Activated T-cell treated with anti-CD3 and anti-CD28 coated beads, Interleukin-2, amount 50 U/mL, for 72 hours (primary cell): ENCODE results near the gene NPS. TPM values are rescaled to one million over a fixed set of nuclear protein-coding genes. Genes with fewer than 3 reads are reported as not detected.

Experiments used
- ATAC-seq, 2 donors: fragments of 150-1000 bp; cut with Tn5 transposase; replicated peaks in 1 of 2; 2 replicates each; pipeline ENCODE4 v1.10.0; 2021; ENCODE audit warnings: moderate library complexity in 2 of 2, mild to moderate bottlenecking in 1 of 2
- DNase-seq, 2 donors: peaks; one replicate each; pipeline ENCODE4 v3.0.0; 2021 to 2022; ENCODE audit warnings: mixed read lengths in 1 of 2
- H3K27ac Mint-ChIP-seq: one replicate; pipeline ENCODE4 v1.8.0; 2022; ENCODE audit warnings: mild to moderate bottlenecking, moderate library complexity, mixed read lengths
- H3K27me3 Mint-ChIP-seq: one replicate; pipeline ENCODE4 v1.8.0; 2022; ENCODE audit warnings: low read depth, mixed read lengths
- H3K36me3 Mint-ChIP-seq, 2 donors: one replicate each; pipeline ENCODE4 v1.8.0; 2022; ENCODE audit warnings: mixed read lengths in 2 of 2, mild to moderate bottlenecking in 1 of 2; ENCODE audit not compliant: insufficient read depth in 2 of 2
- H3K4me1 Mint-ChIP-seq: one replicate; pipeline ENCODE4 v1.8.0; 2022; ENCODE audit warnings: low read depth, mixed read lengths
- H3K4me3 Mint-ChIP-seq, 2 donors: one replicate each; pipeline ENCODE4 v1.8.0; 2022; ENCODE audit warnings: mild to moderate bottlenecking in 2 of 2, mixed read lengths in 2 of 2, moderate library complexity in 2 of 2
- H3K9me3 Mint-ChIP-seq, 2 donors: one replicate each; pipeline ENCODE4 v1.8.0; 2022; ENCODE audit warnings: mixed read lengths in 2 of 2
- total RNA-seq, 2 donors: library from RNA; stranded (reverse); gene quantifications; one replicate each; pipeline ENCODE4 v1.2.3, GENCODE V29; 2022

NPS gene, protein sequence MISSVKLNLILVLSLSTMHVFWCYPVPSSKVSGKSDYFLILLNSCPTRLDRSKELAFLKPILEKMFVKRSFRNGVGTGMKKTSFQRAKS
- not detected for total RNA-seq

DNA sequence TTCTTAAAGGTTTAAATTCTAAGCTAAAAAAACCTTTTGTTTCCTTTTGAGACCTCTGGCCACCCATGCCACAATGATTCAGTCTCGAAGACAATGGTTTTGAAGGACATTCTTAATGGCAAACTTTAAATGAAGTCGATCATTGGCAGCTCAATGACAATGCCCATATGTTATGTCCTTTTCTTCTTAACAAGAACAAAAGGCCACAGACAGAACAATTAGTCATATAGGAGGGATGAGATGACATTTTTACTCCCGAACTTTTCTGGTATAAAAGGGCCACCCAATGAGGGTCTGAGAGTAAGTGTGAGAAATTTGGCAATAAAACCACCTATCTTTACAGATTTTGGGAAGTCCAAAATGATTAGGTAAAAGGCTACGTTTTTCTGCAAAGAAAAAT is at the start of gene NPS:
NPS (plus strand) TSS at position 301 of the 400 bp plus-strand sequence; CDS start at position 361, 60 bp downstream.
- Mint-ChIP-seq H3K4me1 (no peaks in the 10 kb centered on the region), H3K36me3 (peaks cover 0 to 1% of the 10 kb centered on the region in 2 donors), H3K4me3 (no peak within 1 kb of the TSS), H3K9me3 (peaks cover 6 to 7% of the 10 kb centered on the region in 2 donors), H3K27me3 (no peaks in the 10 kb centered on the region), H3K27ac (no peak within 1 kb of the TSS)
- DNase-seq, result no peak
- ATAC-seq, result no peak

- no peaks in the 10 kb centered on the region for H3K9me3 Mint-ChIP-seq
- DNase-seq, result no peak
- H3K4me3 Mint-ChIP-seq, result no peak overlapping the region
- no peak overlapping the region for H3K27ac Mint-ChIP-seq
- ATAC-seq, result no peak
- no peaks in the 10 kb centered on the region for H3K4me1 Mint-ChIP-seq
- H3K36me3 Mint-ChIP-seq, result no peaks in the 10 kb centered on the region
- no peaks in the 10 kb centered on the region for H3K27me3 Mint-ChIP-seq
Observed at GRCh38 chr10:127500127-127500526, 49.0 kb upstream of the NPS start.

DNA sequence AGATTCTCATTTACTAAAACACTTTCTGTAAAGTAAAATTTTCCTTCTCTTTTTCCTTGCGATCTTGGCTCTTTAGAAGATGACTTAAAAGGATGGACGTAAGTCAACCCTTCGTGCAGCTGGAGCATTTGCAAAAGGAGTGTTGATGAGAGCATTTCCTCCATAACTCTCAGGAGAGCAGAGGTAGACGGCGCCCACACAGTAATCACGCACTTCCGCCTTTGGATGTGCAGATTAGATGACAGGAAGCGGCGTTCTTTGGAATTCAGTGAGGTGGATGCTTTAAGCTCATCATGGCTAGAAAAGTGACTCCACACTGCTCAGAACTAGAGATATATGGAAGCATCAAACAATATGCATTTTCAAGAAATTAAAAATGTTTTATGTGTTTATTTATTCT is 43.0 kb upstream of the NPS start:
- H3K36me3 Mint-ChIP-seq, result no peaks in the 10 kb centered on the region

GRCh38 chr10:127522298-127522697 is 26.8 kb upstream of the NPS start:
- ATAC-seq (no peak), DNase-seq (no peak)
- no peak overlapping the region for H3K27ac Mint-ChIP-seq
- no peaks in the 10 kb centered on the region for H3K9me3 Mint-ChIP-seq
- no peaks in the 10 kb centered on the region for H3K4me1 Mint-ChIP-seq
- no peaks in the 10 kb centered on the region for H3K36me3 Mint-ChIP-seq
- no peaks in the 10 kb centered on the region for H3K27me3 Mint-ChIP-seq
- no peak overlapping the region for H3K4me3 Mint-ChIP-seq

More for the DNA sequence above, 43.0 kb upstream of the NPS start:
- H3K4me1 Mint-ChIP-seq, result no peaks in the 10 kb centered on the region
- no peak for DNase-seq
- no peak for ATAC-seq
- H3K9me3 Mint-ChIP-seq, result no peaks in the 10 kb centered on the region
- H3K27me3 Mint-ChIP-seq, result peaks cover 17% of the 10 kb centered on the region
- H3K4me3 Mint-ChIP-seq, result no peak overlapping the region
- no peak overlapping the region for H3K27ac Mint-ChIP-seq

- no peak for DNase-seq
- Mint-ChIP-seq H3K27me3 (no peaks in the 10 kb centered on the region), H3K36me3 (no peaks in the 10 kb centered on the region), H3K9me3 (no peaks in the 10 kb centered on the region), H3K4me3 (no peak overlapping the region), H3K4me1 (no peaks in the 10 kb centered on the region), H3K27ac (no peak overlapping the region)
- ATAC-seq, result no peak
Observed at GRCh38 chr10:127523476-127523875, 25.6 kb upstream of the NPS start.

DNA sequence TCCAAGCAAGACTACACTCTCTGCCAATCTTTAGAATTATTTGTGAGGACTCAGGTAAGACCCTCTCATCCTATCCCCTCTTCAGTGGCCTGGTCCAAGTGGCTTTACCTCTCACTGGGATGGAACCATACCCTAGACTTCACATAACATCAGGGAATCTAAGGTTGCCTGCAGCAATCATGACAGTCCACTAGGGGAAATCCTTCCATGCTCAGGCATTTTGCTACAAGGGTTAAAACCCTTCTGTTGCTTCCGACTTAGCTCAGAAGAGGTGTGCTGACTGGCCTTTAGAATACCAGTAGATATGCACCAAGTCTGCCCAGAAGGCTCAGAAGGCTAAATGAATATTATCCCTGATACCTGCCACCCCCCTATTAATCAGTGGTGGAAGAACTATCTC is 24.9 kb upstream of the NPS start:
- no peak for ATAC-seq
- H3K4me1 Mint-ChIP-seq, result no peaks in the 10 kb centered on the region

GRCh38 chr10:127524908-127525665 is 24.0 kb upstream of the NPS start:
- Mint-ChIP-seq H3K27ac (no peak overlapping the region), H3K4me3 (no peak overlapping the region), H3K4me1 (no peaks in the 10 kb centered on the region), H3K27me3 (no peaks in the 10 kb centered on the region), H3K9me3 (no peaks in the 10 kb centered on the region), H3K36me3 (no peaks in the 10 kb centered on the region)
- ATAC-seq (no peak), DNase-seq (no peak)

More for the DNA sequence above, 24.9 kb upstream of the NPS start:
- Mint-ChIP-seq H3K27ac (no peak overlapping the region), H3K27me3 (no peaks in the 10 kb centered on the region), H3K4me3 (no peak overlapping the region), H3K9me3 (no peaks in the 10 kb centered on the region), H3K36me3 (no peaks in the 10 kb centered on the region)
- DNase-seq, result no peak

- Mint-ChIP-seq H3K27me3 (no peaks in the 10 kb centered on the region), H3K36me3 (no peaks in the 10 kb centered on the region), H3K27ac (no peak overlapping the region)
Observed at GRCh38 chr10:127525686-127526085, 23.4 kb upstream of the NPS start.

DNA sequence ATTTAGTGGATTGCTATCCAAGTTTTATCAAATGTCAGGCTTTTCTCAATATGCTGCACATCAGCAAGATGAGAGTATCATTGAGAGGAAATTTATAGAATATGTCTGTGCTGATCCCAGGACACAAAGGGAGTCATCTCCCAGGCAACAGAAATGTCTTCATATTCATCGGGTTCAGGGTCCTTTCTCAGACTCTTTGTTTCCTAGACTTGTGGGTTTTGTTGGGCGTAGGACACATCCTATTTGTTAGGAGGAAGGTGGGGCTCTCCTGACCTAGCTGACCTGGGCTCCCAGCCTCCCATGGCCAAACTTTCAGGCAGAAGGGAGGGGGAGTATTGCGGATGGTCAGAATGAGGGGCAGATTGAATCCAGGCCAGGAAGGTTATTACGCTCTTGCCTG is 22.9 kb upstream of the NPS start:
- Mint-ChIP-seq H3K27me3 (no peaks in the 10 kb centered on the region), H3K9me3 (no peaks in the 10 kb centered on the region), H3K4me3 (no peak overlapping the region), H3K36me3 (no peaks in the 10 kb centered on the region), H3K4me1 (no peaks in the 10 kb centered on the region), H3K27ac (no peak overlapping the region)
- DNase-seq, result no peak
- ATAC-seq, result no peak

More at GRCh38 chr10:127525686-127526085, 23.4 kb upstream of the NPS start:
- H3K9me3 Mint-ChIP-seq, result no peaks in the 10 kb centered on the region
- DNase-seq (no peak), ATAC-seq (no peak)
- H3K4me3 Mint-ChIP-seq, result no peak overlapping the region
- no peaks in the 10 kb centered on the region for H3K4me1 Mint-ChIP-seq

DNA sequence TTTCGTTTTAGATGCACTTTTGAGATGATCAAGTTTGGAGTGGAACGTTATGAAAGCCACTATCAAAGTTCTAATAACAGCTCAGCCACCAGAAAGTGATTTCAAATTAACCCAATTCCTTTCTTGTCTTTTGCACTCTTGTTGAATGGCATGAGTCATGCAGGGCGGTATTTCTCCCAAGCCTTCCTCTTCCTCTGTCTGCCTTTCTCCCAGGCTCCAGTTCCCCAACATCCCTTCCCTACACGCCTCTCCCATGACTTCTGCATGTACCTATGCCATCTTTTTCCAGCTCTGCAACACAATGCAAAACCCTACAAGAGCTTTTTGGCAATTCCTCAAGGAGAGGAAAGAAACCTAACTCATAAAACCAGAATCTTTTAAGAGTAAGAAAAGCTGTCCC is 21.8 kb upstream of the NPS start:
- Mint-ChIP-seq H3K9me3 (no peaks in the 10 kb centered on the region), H3K27me3 (no peaks in the 10 kb centered on the region), H3K27ac (no peak overlapping the region), H3K4me1 (no peaks in the 10 kb centered on the region), H3K4me3 (no peak overlapping the region), H3K36me3 (no peaks in the 10 kb centered on the region)
- no peak for DNase-seq
- no peak for ATAC-seq

DNA sequence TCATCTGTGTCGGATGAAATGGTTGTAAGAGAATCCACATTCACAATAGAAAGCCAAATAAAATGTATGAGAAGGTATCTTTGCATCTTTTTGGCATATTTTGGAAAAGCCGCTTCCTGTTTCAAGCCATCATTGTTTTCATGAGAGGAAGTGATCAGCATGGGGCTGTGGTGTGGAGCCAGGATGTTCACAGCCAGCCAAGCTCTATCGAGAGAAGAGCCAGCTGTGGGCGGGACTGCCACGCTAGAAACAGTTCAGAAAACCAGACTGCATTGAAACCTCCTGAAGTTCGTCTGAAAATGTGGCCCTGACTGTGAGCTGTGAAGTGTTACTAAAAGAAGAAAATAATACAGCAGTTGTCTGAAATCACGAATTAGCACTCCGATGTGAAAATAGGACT is 21.2 kb upstream of the NPS start:
- H3K9me3 Mint-ChIP-seq, result no peaks in the 10 kb centered on the region
- no peak for DNase-seq
- H3K27me3 Mint-ChIP-seq, result no peaks in the 10 kb centered on the region
- H3K4me1 Mint-ChIP-seq, result no peaks in the 10 kb centered on the region
- no peaks in the 10 kb centered on the region for H3K36me3 Mint-ChIP-seq
- no peak overlapping the region for H3K4me3 Mint-ChIP-seq
- H3K27ac Mint-ChIP-seq, result no peak overlapping the region
- no peak for ATAC-seq

DNA sequence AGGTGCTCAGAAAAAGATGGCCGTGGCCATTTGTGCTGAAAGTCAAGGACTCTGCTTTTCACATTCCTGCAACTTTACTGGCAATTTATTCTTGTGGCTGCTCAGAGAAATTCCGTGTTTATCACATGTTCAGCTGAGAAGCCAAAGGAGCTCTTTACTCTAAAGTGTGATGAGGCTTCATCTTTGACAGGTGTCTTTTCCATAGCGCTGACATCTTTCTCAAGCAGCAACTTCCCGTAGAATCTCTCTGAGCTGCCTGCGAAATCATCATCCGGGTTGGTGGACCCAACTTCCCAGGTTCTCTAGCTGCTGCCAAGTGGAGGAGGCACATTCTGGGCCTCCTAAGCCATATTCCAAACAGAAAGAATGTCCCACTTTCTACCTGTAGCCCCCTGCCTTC is 16.9 kb upstream of the NPS start:
- ATAC-seq (no peak), DNase-seq (no peak)
- no peaks in the 10 kb centered on the region for H3K4me1 Mint-ChIP-seq
- no peak overlapping the region for H3K4me3 Mint-ChIP-seq
- no peak overlapping the region for H3K27ac Mint-ChIP-seq
- H3K36me3 Mint-ChIP-seq, result no peaks in the 10 kb centered on the region
- no peaks in the 10 kb centered on the region for H3K27me3 Mint-ChIP-seq
- H3K9me3 Mint-ChIP-seq, result no peaks in the 10 kb centered on the region

DNA sequence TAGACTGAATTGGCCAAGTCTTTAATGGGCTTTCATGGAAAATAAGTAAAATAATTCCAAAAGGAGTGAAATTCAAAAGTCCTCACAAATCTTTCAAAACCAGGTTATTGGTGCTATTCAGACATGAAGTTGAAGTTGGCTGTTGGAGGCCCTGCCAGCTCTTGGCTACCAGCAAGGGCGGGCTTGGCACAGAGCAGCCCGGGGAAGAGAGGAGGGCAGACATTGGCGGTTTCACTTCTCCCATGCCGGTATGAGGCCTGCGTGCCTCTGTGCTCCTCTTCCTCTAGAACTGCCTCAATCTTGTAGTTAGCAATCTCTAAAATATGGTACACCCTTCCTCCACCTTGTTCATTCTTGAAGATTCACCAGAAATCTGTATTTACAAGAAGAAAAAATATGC is 16.4 kb upstream of the NPS start:
- Mint-ChIP-seq H3K4me3 (no peak overlapping the region), H3K36me3 (no peaks in the 10 kb centered on the region), H3K27me3 (no peaks in the 10 kb centered on the region), H3K4me1 (no peaks in the 10 kb centered on the region), H3K27ac (no peak overlapping the region), H3K9me3 (no peaks in the 10 kb centered on the region)
- no peak for ATAC-seq
- DNase-seq, result no peak

- Mint-ChIP-seq H3K4me3 (no peak overlapping the region), H3K27me3 (no peaks in the 10 kb centered on the region), H3K36me3 (no peaks in the 10 kb centered on the region), H3K4me1 (no peaks in the 10 kb centered on the region), H3K27ac (no peak overlapping the region), H3K9me3 (no peaks in the 10 kb centered on the region)
- DNase-seq (no peak), ATAC-seq (no peak)
Observed at GRCh38 chr10:127534074-127534473, 15.0 kb upstream of the NPS start.
